ENCODE data around the gene DDIT4. TPM values are rescaled to one million over a fixed set of nuclear protein-coding genes. Genes with fewer than 3 reads are reported as not detected.

The DDIT4 gene
- total and polyA plus RNA-seq, 9 of the 15 experiments (the other 6 are each of a cell fraction or from before 2014, with no cell fraction given): 8.2 to 675 (median 159) TPM

DNA sequence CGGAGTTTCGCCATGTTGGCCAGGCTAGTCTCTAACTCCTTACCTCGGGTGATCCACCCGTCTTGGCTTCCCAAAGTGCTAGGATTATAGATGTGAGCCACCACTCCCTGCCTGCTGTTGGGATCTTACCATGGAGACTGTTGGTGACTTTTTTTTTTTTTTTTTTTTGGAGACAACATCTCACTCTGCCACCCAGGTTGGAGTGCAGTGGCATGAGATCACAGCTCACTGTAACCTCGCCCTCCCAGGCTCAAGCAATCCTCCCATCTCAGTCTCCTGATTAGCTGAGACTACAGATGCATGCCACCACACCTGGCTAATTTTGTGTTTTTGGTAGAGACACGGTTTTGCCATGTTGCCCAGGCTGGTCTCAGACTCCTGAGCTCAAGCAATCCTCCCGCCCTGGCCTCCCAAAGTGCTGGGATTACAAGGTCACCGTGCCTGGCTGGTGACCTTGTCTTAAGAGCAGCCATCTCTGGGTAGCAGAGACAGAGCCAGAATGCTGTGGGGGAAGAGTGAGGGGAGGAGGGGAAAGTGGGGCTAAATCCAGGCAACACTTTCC lies 32.0 kb upstream of the DDIT4 start (continued):
- TF ChIP-seq, protein P1, sequence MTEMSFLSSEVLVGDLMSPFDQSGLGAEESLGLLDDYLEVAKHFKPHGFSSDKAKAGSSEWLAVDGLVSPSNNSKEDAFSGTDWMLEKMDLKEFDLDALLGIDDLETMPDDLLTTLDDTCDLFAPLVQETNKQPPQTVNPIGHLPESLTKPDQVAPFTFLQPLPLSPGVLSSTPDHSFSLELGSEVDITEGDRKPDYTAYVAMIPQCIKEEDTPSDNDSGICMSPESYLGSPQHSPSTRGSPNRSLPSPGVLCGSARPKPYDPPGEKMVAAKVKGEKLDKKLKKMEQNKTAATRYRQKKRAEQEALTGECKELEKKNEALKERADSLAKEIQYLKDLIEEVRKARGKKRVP (CRISPR knock-in tag; IDR thresholded peaks at IDR 0.05): no peak
- no peak for TF ChIP-seq SIN3B (IDR thresholded peaks at IDR 0.05; ENCODE audit: low read depth)
- no peak for TF ChIP-seq ZNF324 (CRISPR knock-in tag; IDR thresholded peaks at IDR 0.05)
- TF ChIP-seq CHCHD3 (CRISPR knock-in tag; IDR thresholded peaks at IDR 0.05): no peak
- no peak for TF ChIP-seq IRF2 (CRISPR knock-in tag; IDR thresholded peaks at IDR 0.05)
- TF ChIP-seq, protein P2, sequence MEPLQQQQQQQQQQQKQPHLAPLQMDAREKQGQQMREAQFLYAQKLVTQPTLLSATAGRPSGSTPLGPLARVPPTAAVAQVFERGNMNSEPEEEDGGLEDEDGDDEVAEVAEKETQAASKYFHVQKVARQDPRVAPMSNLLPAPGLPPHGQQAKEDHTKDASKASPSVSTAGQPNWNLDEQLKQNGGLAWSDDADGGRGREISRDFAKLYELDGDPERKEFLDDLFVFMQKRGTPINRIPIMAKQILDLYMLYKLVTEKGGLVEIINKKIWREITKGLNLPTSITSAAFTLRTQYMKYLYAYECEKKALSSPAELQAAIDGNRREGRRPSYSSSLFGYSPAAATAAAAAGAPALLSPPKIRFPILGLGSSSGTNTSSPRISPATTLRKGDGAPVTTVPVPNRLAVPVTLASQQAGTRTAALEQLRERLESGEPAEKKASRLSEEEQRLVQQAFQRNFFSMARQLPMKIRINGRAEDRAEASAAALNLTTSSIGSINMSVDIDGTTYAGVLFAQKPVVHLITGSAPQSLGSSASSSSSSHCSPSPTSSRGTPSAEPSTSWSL (CRISPR knock-in tag; IDR thresholded peaks at IDR 0.05; ENCODE audit: borderline replicate concordance): no peak
- no peak for TF ChIP-seq KHSRP (IDR thresholded peaks at IDR 0.05)
- no peak for TF ChIP-seq DACH1 (IDR thresholded peaks at IDR 0.05; ENCODE audit: partially characterized antibody)
- no peak for TF ChIP-seq PTRF (tag; IDR thresholded peaks at IDR 0.05)
- TF ChIP-seq ZNF232 (CRISPR knock-in tag; IDR thresholded peaks at IDR 0.05): no peak
- TF ChIP-seq MEIS2 (IDR thresholded peaks at IDR 0.05; ENCODE audit: partially characterized antibody): no peak
- no peak for TF ChIP-seq NCOA4 (IDR thresholded peaks at IDR 0.05; ENCODE audit: partially characterized antibody)
